ENCODE data around the gene USP43.
"Not testable (repeated sequence)": the region's sequence is repeated elsewhere in the genome, so short reads cannot be mapped to it uniquely, and the experiment has no call there.

The USP43 gene, protein sequence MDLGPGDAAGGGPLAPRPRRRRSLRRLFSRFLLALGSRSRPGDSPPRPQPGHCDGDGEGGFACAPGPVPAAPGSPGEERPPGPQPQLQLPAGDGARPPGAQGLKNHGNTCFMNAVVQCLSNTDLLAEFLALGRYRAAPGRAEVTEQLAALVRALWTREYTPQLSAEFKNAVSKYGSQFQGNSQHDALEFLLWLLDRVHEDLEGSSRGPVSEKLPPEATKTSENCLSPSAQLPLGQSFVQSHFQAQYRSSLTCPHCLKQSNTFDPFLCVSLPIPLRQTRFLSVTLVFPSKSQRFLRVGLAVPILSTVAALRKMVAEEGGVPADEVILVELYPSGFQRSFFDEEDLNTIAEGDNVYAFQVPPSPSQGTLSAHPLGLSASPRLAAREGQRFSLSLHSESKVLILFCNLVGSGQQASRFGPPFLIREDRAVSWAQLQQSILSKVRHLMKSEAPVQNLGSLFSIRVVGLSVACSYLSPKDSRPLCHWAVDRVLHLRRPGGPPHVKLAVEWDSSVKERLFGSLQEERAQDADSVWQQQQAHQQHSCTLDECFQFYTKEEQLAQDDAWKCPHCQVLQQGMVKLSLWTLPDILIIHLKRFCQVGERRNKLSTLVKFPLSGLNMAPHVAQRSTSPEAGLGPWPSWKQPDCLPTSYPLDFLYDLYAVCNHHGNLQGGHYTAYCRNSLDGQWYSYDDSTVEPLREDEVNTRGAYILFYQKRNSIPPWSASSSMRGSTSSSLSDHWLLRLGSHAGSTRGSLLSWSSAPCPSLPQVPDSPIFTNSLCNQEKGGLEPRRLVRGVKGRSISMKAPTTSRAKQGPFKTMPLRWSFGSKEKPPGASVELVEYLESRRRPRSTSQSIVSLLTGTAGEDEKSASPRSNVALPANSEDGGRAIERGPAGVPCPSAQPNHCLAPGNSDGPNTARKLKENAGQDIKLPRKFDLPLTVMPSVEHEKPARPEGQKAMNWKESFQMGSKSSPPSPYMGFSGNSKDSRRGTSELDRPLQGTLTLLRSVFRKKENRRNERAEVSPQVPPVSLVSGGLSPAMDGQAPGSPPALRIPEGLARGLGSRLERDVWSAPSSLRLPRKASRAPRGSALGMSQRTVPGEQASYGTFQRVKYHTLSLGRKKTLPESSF

GRCh38 chr17:9644910-9645751 lies at the start of gene USP43:
USP43 (plus strand) TSS chr17:9645517; CDS start chr17:9645633, 116 bp downstream.
- H3K9ac ChIP-seq (ENCODE audit: low read length), result peak within 1 kb of the TSS; percentile 81
- peak within 1 kb of the TSS; percentile 71 for H3K4me3 ChIP-seq (ENCODE audit: low read depth, low read length)
- H3K9me3 ChIP-seq (ENCODE audit: control insufficient read depth, insufficient read depth, low read depth, low read length), result no peaks in the 10 kb centered on the region
- H3K4me1 ChIP-seq (ENCODE audit: control insufficient read depth, insufficient read depth, low read length), result peaks cover 12% of the 10 kb centered on the region
- H3K27ac ChIP-seq (ENCODE audit: low read depth, low read length), result peak within 1 kb of the TSS; percentile 48
- peaks cover 10% of the 10 kb centered on the region for H3K27me3 ChIP-seq (ENCODE audit: control insufficient read depth, insufficient read depth, low read length)
- no peaks in the 10 kb centered on the region for H3K36me3 ChIP-seq (ENCODE audit: control insufficient read depth, insufficient read depth, low read length)

- not testable (repeated sequence) for H3K9ac ChIP-seq (ENCODE audit: low read length); H3K4me1 ChIP-seq (ENCODE audit: control insufficient read depth, insufficient read depth, low read length); H3K27ac ChIP-seq (ENCODE audit: low read depth, low read length); H3K9me3 ChIP-seq (ENCODE audit: control insufficient read depth, insufficient read depth, low read depth, low read length); H3K36me3 ChIP-seq (ENCODE audit: control insufficient read depth, insufficient read depth, low read length); H3K27me3 ChIP-seq (ENCODE audit: control insufficient read depth, insufficient read depth, low read length); H3K4me3 ChIP-seq (ENCODE audit: low read depth, low read length)
These were observed 47.7 kb upstream of the USP43 start for GRCh38 chr17:9597638-9598037.

GRCh38 chr17:9598661-9599060 lies 46.7 kb upstream of the USP43 start:
- Histone ChIP-seq H3K9ac (ENCODE audit: low read length) (no peak overlapping the region), H3K4me3 (ENCODE audit: low read depth, low read length) (no peak overlapping the region), H3K4me1 (ENCODE audit: control insufficient read depth, insufficient read depth, low read length) (no peaks in the 10 kb centered on the region), H3K9me3 (ENCODE audit: control insufficient read depth, insufficient read depth, low read depth, low read length) (no peaks in the 10 kb centered on the region), H3K36me3 (ENCODE audit: control insufficient read depth, insufficient read depth, low read length) (no peaks in the 10 kb centered on the region), H3K27me3 (ENCODE audit: control insufficient read depth, insufficient read depth, low read length) (no peaks in the 10 kb centered on the region), H3K27ac (ENCODE audit: low read depth, low read length) (no peak overlapping the region)

DNA sequence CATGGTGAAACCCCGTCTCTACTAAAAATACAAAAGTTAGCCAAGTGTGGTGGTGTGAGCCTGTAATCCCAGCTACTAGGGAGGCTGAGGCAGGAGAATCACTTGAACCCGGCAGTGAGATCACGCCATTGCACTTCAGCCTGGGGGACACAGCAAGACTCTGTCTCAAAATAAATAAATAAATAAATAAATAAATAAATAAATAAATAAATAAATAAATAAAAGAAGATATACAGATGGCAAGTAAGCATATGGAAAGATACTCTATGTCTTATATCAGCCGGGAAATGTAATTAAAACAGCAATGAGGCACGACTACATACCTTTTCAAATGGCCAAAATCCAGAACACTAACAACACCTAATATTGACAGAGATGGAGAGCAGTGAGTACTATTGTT lies 40.7 kb upstream of the USP43 start:
- not testable (repeated sequence) for H3K9me3 ChIP-seq (ENCODE audit: control insufficient read depth, insufficient read depth, low read depth, low read length); H3K9ac ChIP-seq (ENCODE audit: low read length); H3K27ac ChIP-seq (ENCODE audit: low read depth, low read length)

GRCh38 chr17:9606453-9606852 lies 38.9 kb upstream of the USP43 start:
- Histone ChIP-seq H3K36me3 (ENCODE audit: control insufficient read depth, insufficient read depth, low read length) (no peaks in the 10 kb centered on the region), H3K9me3 (ENCODE audit: control insufficient read depth, insufficient read depth, low read depth, low read length) (no peaks in the 10 kb centered on the region), H3K4me3 (ENCODE audit: low read depth, low read length) (no peak overlapping the region), H3K4me1 (ENCODE audit: control insufficient read depth, insufficient read depth, low read length) (no peaks in the 10 kb centered on the region), H3K27ac (ENCODE audit: low read depth, low read length) (no peak overlapping the region), H3K27me3 (ENCODE audit: control insufficient read depth, insufficient read depth, low read length) (no peaks in the 10 kb centered on the region), H3K9ac (ENCODE audit: low read length) (no peak overlapping the region)

More for the DNA sequence above, 40.7 kb upstream of the USP43 start:
- H3K36me3 ChIP-seq (ENCODE audit: control insufficient read depth, insufficient read depth, low read length); H3K4me1 ChIP-seq (ENCODE audit: control insufficient read depth, insufficient read depth, low read length); H3K4me3 ChIP-seq (ENCODE audit: low read depth, low read length); H3K27me3 ChIP-seq (ENCODE audit: control insufficient read depth, insufficient read depth, low read length): not testable (repeated sequence)

GRCh38 chr17:9607058-9607457 lies 38.3 kb upstream of the USP43 start:
- not testable (repeated sequence) for H3K27me3 ChIP-seq (ENCODE audit: control insufficient read depth, insufficient read depth, low read length); H3K9ac ChIP-seq (ENCODE audit: low read length); H3K4me1 ChIP-seq (ENCODE audit: control insufficient read depth, insufficient read depth, low read length); H3K36me3 ChIP-seq (ENCODE audit: control insufficient read depth, insufficient read depth, low read length); H3K27ac ChIP-seq (ENCODE audit: low read depth, low read length); H3K4me3 ChIP-seq (ENCODE audit: low read depth, low read length); H3K9me3 ChIP-seq (ENCODE audit: control insufficient read depth, insufficient read depth, low read depth, low read length)

DNA sequence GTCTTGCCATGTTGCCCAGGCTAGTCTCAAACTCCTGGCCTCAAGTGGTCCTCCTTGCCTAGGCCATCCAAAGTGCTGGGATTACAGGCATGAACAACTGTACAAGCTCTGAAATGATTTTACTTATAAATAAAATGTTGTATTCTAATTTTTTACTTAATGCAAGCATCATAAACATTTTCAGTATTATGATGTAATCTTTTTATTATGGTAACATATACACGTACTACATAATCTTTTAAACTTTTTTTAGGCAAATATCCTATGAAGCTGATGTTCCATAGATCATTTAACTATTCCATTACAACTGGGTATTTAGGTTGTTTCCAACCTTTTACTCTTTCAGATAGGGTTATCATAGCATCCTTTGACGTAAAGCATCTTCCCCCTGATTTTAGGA lies 33.8 kb upstream of the USP43 start:
- Histone ChIP-seq H3K36me3 (ENCODE audit: control insufficient read depth, insufficient read depth, low read length) (no peaks in the 10 kb centered on the region), H3K9me3 (ENCODE audit: control insufficient read depth, insufficient read depth, low read depth, low read length) (peaks cover 4% of the 10 kb centered on the region; the same call in 1 of the 2 replicates), H3K9ac (ENCODE audit: low read length) (no peak overlapping the region), H3K4me3 (ENCODE audit: low read depth, low read length) (no peak overlapping the region), H3K27me3 (ENCODE audit: control insufficient read depth, insufficient read depth, low read length) (no peaks in the 10 kb centered on the region), H3K4me1 (ENCODE audit: control insufficient read depth, insufficient read depth, low read length) (no peaks in the 10 kb centered on the region), H3K27ac (ENCODE audit: low read depth, low read length) (no peak overlapping the region)

DNA sequence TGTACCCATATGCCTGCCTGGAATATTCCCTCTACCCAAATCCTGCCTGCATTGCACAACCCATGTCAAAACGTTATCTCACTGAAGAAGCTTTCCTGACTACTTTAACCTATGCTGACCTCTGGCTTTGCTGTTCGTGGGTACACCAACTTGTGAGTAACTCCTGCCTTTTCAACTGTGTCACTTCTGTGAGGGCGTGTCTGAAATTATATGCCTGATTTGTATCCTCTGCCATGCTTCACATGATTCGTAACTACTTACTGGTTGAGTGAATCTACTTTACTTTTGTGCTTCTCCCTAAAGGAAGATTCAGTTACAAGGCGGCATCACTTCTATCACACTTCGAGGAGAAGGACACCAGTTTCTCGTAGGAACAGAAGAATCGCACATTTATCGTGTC lies 33.3 kb upstream of the USP43 start:
- Histone ChIP-seq H3K9ac (ENCODE audit: low read length) (no peak overlapping the region), H3K9me3 (ENCODE audit: control insufficient read depth, insufficient read depth, low read depth, low read length) (peaks cover 4% of the 10 kb centered on the region; the same call in 1 of the 2 replicates), H3K4me1 (ENCODE audit: control insufficient read depth, insufficient read depth, low read length) (no peaks in the 10 kb centered on the region), H3K27me3 (ENCODE audit: control insufficient read depth, insufficient read depth, low read length) (no peaks in the 10 kb centered on the region), H3K36me3 (ENCODE audit: control insufficient read depth, insufficient read depth, low read length) (no peaks in the 10 kb centered on the region), H3K4me3 (ENCODE audit: low read depth, low read length) (no peak overlapping the region), H3K27ac (ENCODE audit: low read depth, low read length) (no peak overlapping the region)

DNA sequence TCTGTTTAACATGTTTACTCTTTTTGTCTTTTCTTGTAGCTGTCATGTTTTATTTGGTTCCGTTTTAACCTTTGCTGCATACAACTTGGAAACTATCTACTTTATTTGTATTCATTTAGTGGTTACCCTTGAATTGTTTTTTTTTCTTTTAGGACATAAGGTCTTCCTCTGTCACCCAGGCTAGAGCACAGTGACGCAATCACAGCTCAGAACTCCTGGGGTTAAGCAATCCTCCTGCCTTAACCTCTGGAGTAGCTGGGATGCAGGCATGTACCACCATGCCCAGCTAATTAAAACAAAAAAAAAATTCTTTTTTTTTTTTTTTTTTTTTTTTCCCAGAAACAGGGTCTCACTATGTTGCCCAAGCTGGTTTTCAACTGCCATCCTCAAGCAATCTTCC lies 29.8 kb upstream of the USP43 start:
- no peak overlapping the region for H3K27ac ChIP-seq (ENCODE audit: low read depth, low read length)
- no peaks in the 10 kb centered on the region for H3K27me3 ChIP-seq (ENCODE audit: control insufficient read depth, insufficient read depth, low read length)
- H3K9me3 ChIP-seq (ENCODE audit: control insufficient read depth, insufficient read depth, low read depth, low read length), result peaks cover 4% of the 10 kb centered on the region; the same call in 1 of the 2 replicates
- H3K4me3 ChIP-seq (ENCODE audit: low read depth, low read length), result no peak overlapping the region
- no peak overlapping the region for H3K9ac ChIP-seq (ENCODE audit: low read length)
- no peaks in the 10 kb centered on the region for H3K4me1 ChIP-seq (ENCODE audit: control insufficient read depth, insufficient read depth, low read length)
- no peaks in the 10 kb centered on the region for H3K36me3 ChIP-seq (ENCODE audit: control insufficient read depth, insufficient read depth, low read length)

GRCh38 chr17:9622961-9623360 lies 22.4 kb upstream of the USP43 start:
- Histone ChIP-seq H3K36me3 (ENCODE audit: control insufficient read depth, insufficient read depth, low read length) (no peaks in the 10 kb centered on the region), H3K9me3 (ENCODE audit: control insufficient read depth, insufficient read depth, low read depth, low read length) (peaks cover 14% of the 10 kb centered on the region; the same call in 1 of the 2 replicates), H3K4me1 (ENCODE audit: control insufficient read depth, insufficient read depth, low read length) (no peaks in the 10 kb centered on the region), H3K9ac (ENCODE audit: low read length) (no peak overlapping the region), H3K4me3 (ENCODE audit: low read depth, low read length) (no peak overlapping the region), H3K27ac (ENCODE audit: low read depth, low read length) (no peak overlapping the region), H3K27me3 (ENCODE audit: control insufficient read depth, insufficient read depth, low read length) (no peaks in the 10 kb centered on the region)

All from HUES6 (cell line).